Cortex of kidney (tissue), 1 donor: ENCODE data around the gene PRKCH.
"Not testable (repeated sequence)": the region's sequence is repeated elsewhere in the genome, so short reads cannot be mapped to it uniquely, and the experiment has no call there.

Experiments
- DNase-seq: peaks from one replicate; lab custom pipeline; 2025; lab: John Stamatoyannopoulos, UW

The PRKCH gene

DNA sequence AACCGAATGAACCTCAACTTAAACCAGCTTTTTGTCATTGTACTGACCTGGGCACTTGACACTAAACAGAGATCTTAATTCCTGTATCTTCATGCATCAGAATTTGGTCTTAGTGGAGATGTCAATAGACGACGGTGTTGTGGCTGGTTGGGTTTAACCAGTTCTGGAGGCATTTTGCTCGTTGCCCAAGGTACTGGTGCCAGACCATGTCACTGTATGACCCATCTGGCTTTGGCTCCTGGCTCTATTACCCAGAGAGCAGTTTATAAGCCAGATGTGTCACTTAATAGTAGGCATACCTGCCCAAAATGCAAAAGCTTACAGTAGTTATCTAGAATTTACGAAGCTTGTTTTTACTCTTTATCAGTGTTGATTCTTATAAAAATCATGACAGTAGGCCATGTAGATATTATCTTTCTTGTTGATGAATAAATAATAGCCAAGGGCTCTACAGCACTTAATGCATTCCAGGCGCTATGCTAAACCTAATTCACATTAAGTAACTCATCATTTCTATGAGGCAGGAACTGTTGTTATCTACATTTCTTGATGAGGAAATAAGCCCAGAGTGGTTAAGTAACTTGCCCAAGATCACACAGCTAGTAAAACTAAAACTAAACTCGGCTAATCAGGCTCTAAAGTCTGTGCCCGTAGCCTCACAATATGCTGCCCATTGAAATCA is 194.2 kb downstream of the PRKCH start:
- DNase-seq = no peak

- DNase-seq = no peak
Measured at GRCh38 chr14:61516118-61516743, 194.9 kb downstream of the PRKCH start.

DNA sequence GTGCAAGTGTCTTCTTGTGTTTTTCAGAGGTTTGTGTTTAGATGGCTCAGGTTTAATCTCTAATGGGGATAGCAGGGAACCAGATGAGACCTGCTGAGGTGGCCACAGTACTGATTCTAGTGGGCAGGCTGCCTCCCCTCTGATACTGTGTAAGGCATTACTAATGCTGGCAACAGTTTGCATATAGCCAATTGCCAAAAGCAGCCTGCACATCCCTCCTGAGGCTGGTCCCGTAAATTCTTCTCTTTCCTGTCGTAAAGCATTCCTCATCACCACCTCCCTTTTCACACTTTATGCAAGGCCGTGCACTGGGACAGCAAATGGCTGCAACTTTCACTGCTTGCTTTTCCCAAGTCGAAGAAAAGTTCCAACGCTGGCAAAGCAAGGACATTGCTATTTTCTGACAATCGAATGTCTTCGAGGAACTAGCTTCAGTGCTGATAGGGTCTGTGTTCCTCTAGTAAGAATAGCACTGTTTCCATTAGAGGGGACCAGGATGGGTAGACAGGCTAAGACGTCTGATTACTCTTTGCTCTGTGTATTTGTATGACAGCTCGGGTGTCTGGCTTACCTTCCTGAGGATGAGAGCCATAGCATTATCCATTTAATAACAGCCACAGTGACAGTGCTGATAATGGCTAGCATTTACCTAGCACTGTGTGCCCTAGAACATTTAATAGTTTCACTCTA is 195.7 kb downstream of the PRKCH start:
- no peak for DNase-seq

- no peak for DNase-seq
Measured at GRCh38 chr14:61517911-61518384, 196.6 kb downstream of the PRKCH start.

DNA sequence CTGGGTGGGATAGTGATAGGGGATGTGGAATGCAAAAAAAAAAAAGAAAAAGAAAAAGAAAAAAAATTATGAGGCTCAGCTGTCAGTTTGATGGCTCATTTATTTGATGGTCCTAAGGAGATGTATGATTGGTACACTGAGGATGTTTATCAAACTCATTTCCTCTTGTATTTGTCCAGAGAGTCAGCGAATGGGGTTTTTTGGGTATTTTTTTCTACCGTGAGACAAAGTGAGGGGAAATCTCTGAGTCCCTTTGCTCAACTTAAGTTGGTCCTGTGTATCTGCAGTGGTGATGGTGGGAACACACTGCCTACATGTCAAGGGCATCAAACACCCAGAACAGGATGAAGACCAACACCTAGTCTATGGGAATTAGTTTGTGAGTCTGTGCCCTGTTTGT is 197.0 kb downstream of the PRKCH start:
- DNase-seq = no peak

DNA sequence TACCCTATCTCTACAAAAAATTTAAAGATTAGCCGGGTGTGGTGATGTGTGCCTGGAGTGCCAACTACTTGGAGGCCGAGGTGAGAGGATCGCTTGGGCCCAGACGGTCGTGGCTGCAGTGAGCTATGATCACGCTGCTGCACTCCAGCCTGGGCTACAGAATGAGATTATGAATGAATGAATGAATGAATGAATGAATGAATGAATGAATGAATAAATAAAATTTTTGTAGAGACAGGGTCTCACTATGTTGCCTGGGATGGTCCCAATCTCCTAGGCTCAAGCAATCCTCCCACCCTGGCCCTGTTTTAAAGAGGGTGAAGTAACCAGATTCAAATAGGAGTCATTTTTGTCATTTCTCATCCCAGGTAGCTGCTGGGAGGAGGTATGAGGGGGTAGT is 197.7 kb downstream of the PRKCH start:
- no peak for DNase-seq

DNA sequence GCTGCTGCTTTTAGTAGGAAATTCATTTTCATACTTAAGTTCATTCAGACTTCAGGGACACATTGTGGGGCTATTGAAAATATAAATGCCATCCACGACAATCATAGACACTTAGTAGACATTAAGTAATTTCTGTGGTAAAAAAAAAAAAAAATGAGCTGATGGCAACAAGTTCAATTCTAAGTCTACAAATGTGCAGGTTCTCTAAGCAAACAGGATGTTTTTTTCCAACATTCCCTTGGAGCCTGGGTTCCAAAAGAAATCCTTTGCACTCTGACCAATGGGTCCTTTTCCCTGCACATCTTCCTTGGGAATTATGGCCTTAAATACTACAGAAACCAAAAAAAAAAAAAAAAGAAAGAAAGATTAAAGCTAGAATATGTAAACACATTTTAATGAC is 198.4 kb downstream of the PRKCH start:
- no peak for DNase-seq

- no peak for DNase-seq
Measured at GRCh38 chr14:61520576-61520975, 199.2 kb downstream of the PRKCH start.

- no peak for DNase-seq
Measured at GRCh38 chr14:61521773-61522172, 200.4 kb downstream of the PRKCH start.

- no peak for DNase-seq
Measured at GRCh38 chr14:61523751-61524150, 202.4 kb downstream of the PRKCH start.

- DNase-seq = no peak
Measured at GRCh38 chr14:61524211-61524806, 202.9 kb downstream of the PRKCH start.

- DNase-seq = no peak
Measured at GRCh38 chr14:61524936-61525292, 203.5 kb downstream of the PRKCH start.

GRCh38 chr14:61525293-61526011 is 204.1 kb downstream of the PRKCH start:
- DNase-seq = no peak

DNA sequence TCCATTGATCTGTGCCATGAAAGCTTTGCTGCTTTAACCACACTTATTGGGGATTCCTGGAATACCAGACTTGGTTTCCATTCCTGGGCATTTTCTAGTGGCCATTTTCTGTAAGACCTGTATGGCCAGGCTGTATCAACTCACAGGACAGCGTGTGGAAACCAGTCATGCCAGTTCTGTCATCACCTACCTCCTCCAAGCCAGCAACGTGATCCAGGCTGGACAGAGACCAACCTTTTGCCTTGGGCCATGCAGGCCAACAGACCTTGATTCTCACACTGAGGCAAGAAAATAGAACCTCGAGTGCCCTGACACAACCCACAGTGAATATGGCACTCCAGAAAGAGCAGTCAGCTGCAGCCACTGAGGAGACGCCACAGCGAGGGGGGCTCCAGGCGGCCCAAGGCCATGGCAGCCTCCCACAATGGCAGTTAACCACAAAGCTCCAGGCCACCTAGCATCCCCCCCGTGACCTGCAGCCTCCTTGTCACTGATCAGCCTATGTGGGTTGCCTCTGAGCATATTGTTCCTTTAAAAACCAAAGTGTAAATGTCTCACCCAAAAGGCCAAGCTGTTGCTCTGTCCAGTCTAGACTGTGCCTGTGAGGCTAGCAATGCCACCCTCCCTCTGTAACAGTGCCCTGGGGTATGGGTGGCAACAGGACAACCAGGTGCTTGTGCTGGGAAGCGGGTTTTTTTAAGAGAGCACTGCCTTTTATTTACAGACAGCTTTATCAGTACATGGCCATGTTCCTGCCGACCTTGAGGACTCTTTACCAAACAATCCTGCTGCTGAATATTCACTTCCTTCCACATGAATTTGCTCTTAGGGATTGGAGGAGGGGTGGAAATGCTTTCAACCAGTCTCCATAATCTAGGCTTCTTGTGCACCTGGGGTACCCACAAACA is 205.3 kb downstream of the PRKCH start:
- DNase-seq = no peak

DNA sequence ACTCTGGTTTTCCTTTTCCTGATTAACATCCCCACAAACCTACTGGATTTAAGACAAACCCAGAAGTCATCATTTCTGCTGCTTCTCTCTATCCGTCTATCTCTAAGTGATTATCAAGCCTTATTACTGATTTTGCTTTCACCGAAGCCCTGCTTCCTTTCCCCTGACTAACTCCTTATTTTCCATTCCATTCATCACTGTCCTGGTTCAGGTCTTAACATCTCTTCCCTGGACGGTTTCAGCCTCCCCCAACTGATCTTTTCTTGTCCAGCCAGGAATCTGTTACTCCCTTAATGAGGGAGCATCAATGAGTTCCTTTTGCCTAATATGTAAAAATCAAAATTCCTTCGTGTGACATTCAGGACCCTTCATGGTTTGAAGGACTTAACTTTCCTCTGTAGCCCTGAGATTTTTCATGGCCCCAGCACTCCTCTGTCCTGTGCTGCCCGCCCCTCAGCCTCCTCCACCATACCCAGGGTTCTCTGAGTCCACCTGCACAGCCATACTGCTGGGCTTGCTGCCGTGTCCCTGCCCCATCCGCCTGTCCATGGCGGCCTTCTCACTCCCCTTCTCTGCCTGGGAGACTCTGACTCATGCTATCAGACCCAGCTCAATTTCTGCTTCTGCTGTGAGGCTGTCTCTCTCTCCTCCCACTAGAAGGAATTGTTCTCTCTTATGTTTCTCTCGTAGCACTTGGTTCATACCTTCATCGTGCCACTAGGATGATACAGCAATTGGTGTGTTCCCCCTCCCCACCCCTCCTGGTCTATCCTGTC is 206.1 kb downstream of the PRKCH start:
- DNase-seq = no peak

DNA sequence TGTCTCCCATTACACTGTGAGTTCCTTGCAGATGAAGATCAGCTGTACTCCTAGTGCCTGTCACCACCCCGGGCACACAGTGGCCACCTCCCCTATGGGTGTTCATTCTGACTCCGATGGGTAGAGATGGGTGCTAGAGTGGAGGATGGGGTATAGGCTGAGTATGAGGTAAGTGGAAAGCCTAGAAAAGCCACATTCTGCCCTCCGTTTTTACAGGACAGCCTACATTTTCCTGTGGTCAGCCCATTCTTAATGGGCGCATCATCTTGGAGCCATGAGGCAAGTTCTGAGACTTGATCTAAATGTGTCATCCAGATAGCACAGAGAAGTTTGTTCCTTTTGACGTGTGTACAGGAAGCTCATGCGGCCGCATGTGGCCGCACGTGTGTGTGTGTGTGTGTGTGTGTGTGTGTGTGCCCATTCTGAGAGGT is 207.2 kb downstream of the PRKCH start:
- DNase-seq = no peak

GRCh38 chr14:61529360-61529759 is 208.0 kb downstream of the PRKCH start:
- DNase-seq = not testable (repeated sequence)

GRCh38 chr14:61530296-61530695 is 208.9 kb downstream of the PRKCH start:
- no peak for DNase-seq

DNA sequence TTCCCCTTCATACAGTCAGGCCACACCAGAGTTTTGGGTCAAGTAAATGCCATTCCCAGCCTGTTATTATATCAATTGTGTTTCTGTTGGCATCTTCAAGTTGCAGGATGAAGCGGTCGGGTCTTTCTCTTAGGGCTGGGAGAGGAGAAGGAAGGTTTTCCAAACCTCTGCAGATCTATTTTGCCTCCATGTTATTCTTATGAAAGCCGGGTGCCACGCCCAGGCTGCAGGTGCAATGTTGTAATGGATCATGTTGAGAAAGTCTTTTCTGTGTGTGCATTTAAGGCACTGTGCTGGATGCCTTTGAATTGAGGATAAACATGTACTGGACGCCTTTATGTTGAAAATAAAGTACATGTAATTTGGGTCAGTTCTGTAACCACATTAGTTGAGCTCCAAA is 209.5 kb downstream of the PRKCH start:
- no peak for DNase-seq

DNA sequence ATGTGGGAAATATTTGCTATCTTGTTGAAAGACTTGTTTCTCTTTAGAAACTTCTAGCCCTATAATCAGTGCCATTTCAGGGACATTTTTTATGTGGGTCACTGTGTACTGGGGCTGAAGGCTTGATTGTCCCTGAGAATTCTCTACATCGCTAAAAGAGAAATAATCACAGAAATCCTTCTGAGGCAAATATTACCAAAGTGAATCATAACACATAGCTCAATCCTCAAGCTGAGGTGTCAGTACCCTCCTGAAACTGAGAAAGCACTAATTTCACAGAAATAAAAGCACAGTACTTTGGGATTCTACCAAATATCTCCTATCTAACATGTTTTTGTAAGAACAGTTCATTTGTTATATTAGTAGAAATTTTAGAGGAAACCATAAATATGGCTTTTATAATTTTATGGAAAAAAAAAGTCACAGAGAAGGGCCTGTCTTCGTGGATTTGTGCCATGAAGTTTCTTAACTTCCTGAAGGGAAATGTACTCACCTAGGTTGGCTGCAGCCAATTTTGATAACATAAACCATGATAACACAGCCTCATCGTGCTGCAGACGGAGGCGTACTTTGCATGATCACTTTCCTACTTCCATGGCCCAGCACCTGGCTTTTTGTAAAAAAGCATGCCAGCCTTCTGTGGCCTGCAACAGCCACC is 210.2 kb downstream of the PRKCH start:
- DNase-seq = no peak
